Endothelial cell (in vitro differentiated cells): Measurements from ENCODE around the gene PRRT1B. TPM values are rescaled to one million over a fixed set of nuclear protein-coding genes. Genes with fewer than 3 reads are reported as not detected.

Experiments used
- DNase-seq: peaks from one replicate; pipeline ENCODE4 v3.0.0; 2021; ENCODE audit warnings: low spot score
- H3K27ac Mint-ChIP-seq: one replicate; pipeline ENCODE4 v1.8.0; 2021; ENCODE audit warnings: mixed read lengths, inconsistent platforms; ENCODE audit not compliant: unreplicated experiment
- H3K27me3 Mint-ChIP-seq: one replicate; pipeline ENCODE4 v1.8.0; 2021; ENCODE audit warnings: mild to moderate bottlenecking, moderate library complexity, mixed read lengths, inconsistent platforms; ENCODE audit not compliant: unreplicated experiment
- H3K36me3 Mint-ChIP-seq: one replicate; pipeline ENCODE4 v1.8.0; 2021; ENCODE audit warnings: mild to moderate bottlenecking, low read depth, mixed read lengths, inconsistent platforms; ENCODE audit not compliant: unreplicated experiment
- H3K4me1 Mint-ChIP-seq: one replicate; pipeline ENCODE4 v1.8.0; 2021; ENCODE audit warnings: mild to moderate bottlenecking, mixed read lengths, inconsistent platforms; ENCODE audit not compliant: unreplicated experiment
- H3K4me3 Mint-ChIP-seq: one replicate; pipeline ENCODE4 v1.8.0; 2021; ENCODE audit warnings: mild to moderate bottlenecking, mixed read lengths, inconsistent platforms; ENCODE audit not compliant: unreplicated experiment
- H3K9me3 Mint-ChIP-seq: one replicate; pipeline ENCODE4 v1.8.0; 2021; ENCODE audit warnings: mixed read lengths, inconsistent platforms; ENCODE audit not compliant: unreplicated experiment
- total RNA-seq: library from RNA; stranded (reverse); fragmentation: NEBNext Ultra II Directional; extraction: Animal tissue kit (Norgen Biotek cat#: 25700); gene quantifications from one replicate; pipeline ENCODE4 v1.2.1, GENCODE V29; 2021; ENCODE audit not compliant: unreplicated experiment
- TF ChIP-seq, protein P1 (sequence below): fragments of 200-600 bp; sonication (generic); IDR thresholded peaks from one replicate; pipeline ENCODE4 v1.5.0; 2021; ENCODE audit warnings: antibody characterized with exemption; ENCODE audit not compliant: unreplicated experiment

PRRT1B gene
- total RNA-seq, 1 donor from 2014 or later: not detected

DNA sequence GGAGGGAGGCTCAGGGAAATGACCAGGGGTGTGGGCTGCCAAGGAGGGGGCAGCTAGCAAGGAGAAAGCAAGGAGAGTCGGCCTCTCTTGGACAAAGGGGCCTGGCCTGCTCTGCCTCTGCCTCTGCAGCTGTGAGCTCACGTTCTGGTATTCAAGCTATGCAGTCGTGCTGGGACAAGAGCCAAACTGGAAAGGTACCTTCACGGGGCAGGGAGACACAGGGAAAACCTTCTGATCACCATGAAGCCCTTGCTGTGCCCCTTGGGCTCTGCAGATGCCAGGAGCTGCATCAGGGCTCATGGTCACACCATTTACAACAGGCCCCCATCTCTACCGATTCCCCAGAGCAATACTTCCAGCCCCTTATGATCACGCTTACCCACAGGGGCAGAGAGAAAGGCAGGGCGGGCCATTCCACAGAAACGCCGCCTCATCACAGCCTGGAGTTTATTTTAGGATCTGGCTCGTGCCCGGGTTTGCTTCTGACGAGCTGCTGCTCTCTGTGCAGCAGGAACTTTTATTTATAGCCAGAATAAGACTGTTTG, 63.2 kb downstream of the PRRT1B start:
- Mint-ChIP-seq H3K36me3 (peaks cover 76% of the 10 kb centered on the region), H3K4me1 (peaks cover 12% of the 10 kb centered on the region), H3K4me3 (peak overlapping the region; percentile 14), H3K9me3 (no peaks in the 10 kb centered on the region), H3K27ac (peak overlapping the region; percentile 78), H3K27me3 (peaks cover 17% of the 10 kb centered on the region)
- TF ChIP-seq, protein P1, sequence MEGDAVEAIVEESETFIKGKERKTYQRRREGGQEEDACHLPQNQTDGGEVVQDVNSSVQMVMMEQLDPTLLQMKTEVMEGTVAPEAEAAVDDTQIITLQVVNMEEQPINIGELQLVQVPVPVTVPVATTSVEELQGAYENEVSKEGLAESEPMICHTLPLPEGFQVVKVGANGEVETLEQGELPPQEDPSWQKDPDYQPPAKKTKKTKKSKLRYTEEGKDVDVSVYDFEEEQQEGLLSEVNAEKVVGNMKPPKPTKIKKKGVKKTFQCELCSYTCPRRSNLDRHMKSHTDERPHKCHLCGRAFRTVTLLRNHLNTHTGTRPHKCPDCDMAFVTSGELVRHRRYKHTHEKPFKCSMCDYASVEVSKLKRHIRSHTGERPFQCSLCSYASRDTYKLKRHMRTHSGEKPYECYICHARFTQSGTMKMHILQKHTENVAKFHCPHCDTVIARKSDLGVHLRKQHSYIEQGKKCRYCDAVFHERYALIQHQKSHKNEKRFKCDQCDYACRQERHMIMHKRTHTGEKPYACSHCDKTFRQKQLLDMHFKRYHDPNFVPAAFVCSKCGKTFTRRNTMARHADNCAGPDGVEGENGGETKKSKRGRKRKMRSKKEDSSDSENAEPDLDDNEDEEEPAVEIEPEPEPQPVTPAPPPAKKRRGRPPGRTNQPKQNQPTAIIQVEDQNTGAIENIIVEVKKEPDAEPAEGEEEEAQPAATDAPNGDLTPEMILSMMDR: no peak
- no peak for DNase-seq

Other genes starting within 250 kb of the PRRT1B start
- 350 TPM for gene PRRC2B, start 151.4 kb upstream of the PRRT1B start, total RNA-seq
- 57.6 TPM for gene POMT1, start 42.6 kb upstream of the PRRT1B start, total RNA-seq
- 23.0 TPM for gene UCK1, start 14.3 kb upstream of the PRRT1B start, total RNA-seq
- 226 TPM for gene RAPGEF1, start 194.6 kb downstream of the PRRT1B start, total RNA-seq